BJ (cell line): ENCODE data around the gene NAALADL2. TPM values are rescaled to one million over a fixed set of nuclear protein-coding genes. Genes with fewer than 3 reads are reported as not detected.
A peak's percentile ranks its signal among the peaks of the same experiment; 100 is the strongest.

Experiments used
- CTCF ChIA-PET: fragments of 350-600 bp; formaldehyde crosslinking; extraction: SDS; loops from one replicate; lab custom pipeline; 2021; ENCODE audit warnings: antibody characterized with exemption, inconsistent platforms; lab: Yijun Ruan, JAX
- POLR2A ChIA-PET: fragments of 300-600 bp; sonication (Branson Sonifier 250); formaldehyde crosslinking; extraction: SDS; loops from one replicate; lab custom pipeline; 2021; ENCODE audit warnings: antibody characterized with exemption; lab: Charles Lee
- DNase-seq: peaks from one replicate; pipeline ENCODE4 v3.0.0-alpha.2; 2011; ENCODE audit warnings: low read depth
- H3K27me3 ChIP-seq: 2 replicates; pipeline ENCODE4 v1.6.0; 2011; ENCODE audit warnings: low read length; ENCODE audit not compliant: control insufficient read depth, insufficient read depth
- H3K36me3 ChIP-seq: 2 replicates; pipeline ENCODE4 v1.5.1; 2011; ENCODE audit warnings: low read length; ENCODE audit not compliant: control insufficient read depth, insufficient read depth
- H3K4me3 ChIP-seq: 2 replicates; pipeline ENCODE4 v1.5.1; 2011; ENCODE audit warnings: low read depth, mild to moderate bottlenecking, control low read depth, low read length
- polyA plus RNA-seq: library from polyadenylated mRNA; depleted of rRNA; stranded (reverse); fragments of >200 nt; gene quantifications from 2 replicates; pipeline ENCODE4 v1.2.3, GENCODE V29; 2011
- TF ChIP-seq, protein P1 (sequence below): IDR thresholded peaks from 2 replicates; pipeline ENCODE4 v1.5.1; 2011; ENCODE audit warnings: low read depth, mild to moderate bottlenecking, control low read depth, inconsistent platforms, low read length, moderate library complexity; ENCODE audit not compliant: insufficient read depth

The NAALADL2 gene
- polyA plus RNA-seq, 1 experiment, result 3.6 TPM

DNA sequence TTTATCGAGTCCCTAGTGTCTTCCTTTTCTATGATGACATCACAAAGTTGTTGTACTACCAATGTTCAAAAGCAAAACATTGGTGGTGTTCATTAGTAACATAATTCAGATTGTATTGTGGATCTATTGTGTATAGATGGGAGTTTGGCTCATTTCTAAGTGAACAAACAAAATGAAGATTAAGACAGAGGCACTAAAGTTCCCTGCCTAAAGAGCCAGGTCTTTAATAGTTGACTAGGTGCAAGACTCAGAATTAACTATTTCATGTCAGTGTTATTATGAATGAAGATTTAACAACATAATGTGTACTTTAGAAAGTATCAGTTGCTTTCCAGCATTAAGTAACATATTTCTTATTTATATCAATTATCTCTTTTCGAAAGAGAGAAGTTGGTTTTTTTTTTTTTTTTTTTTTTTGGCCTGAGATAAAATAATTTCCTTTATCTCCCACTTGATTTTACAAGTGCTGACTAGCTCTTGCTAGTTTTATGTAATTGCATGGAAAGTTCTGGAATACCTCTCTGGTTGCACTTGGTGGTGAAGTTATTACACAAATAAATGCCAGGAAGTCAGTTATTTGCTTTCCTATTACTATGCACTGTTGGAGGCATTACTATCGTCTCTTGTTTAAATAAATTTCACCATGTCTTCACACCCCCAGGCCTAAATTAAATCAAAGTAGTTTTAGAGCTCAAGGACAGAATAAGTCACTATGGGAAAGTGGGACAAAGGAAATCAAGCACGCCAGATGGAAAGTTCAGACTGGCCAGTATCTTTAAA, 48.7 kb downstream of the NAALADL2 start:
- TF ChIP-seq, protein P1, sequence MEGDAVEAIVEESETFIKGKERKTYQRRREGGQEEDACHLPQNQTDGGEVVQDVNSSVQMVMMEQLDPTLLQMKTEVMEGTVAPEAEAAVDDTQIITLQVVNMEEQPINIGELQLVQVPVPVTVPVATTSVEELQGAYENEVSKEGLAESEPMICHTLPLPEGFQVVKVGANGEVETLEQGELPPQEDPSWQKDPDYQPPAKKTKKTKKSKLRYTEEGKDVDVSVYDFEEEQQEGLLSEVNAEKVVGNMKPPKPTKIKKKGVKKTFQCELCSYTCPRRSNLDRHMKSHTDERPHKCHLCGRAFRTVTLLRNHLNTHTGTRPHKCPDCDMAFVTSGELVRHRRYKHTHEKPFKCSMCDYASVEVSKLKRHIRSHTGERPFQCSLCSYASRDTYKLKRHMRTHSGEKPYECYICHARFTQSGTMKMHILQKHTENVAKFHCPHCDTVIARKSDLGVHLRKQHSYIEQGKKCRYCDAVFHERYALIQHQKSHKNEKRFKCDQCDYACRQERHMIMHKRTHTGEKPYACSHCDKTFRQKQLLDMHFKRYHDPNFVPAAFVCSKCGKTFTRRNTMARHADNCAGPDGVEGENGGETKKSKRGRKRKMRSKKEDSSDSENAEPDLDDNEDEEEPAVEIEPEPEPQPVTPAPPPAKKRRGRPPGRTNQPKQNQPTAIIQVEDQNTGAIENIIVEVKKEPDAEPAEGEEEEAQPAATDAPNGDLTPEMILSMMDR, result no peak

DNA sequence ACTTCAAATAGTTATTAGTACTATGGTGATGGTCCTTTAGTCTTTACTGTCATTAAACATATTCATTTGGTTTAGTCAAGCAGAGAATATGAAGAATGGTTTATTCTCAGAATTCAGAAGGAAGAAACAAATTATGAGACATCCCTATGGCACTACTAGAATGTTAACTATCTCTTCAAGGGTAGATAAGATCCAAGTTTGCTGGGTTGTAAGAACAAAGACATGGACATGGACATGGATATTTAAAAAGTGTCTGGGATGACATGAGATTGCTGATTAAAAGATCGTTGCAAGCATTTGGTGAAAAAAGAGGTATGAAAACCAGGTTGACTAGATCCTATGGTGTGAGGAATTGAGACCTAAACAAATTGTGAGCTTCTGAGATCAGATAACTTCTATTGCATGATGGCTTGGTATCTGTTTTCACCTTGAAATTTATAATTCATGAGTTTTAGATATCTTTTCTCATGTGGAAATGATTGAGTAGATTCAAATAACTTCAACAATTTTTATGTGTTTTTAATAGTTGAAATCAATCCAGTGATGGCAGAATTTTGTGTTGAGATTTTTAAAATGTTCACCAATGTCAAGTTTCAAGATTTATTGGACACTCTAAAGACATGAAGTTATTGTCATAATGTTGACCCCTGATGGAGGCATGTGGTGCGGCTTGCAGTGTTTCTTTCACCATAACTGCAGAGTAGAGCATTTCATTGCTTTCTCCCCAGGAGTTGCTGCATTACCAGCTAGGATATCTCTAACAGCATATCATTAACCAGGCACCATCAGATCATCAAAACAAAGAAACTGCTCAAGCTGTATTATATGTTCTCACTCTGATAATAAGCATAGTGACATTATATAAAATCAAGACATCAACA, 72.6 kb downstream of the NAALADL2 start:
- Histone ChIP-seq H3K4me3 (no peak overlapping the region), H3K36me3 (no peaks in the 10 kb centered on the region), H3K27me3 (no peaks in the 10 kb centered on the region)
- ChIA-PET POLR2A (no interaction called here), CTCF (interaction anchor here (1.4 kb wide), 1 partner anchor 9 kb away, joined by 4 read pairs; no protein-coding TSS in a partner anchor)
- DNase-seq, result no peak
- TF ChIP-seq, protein P1, result no peak

More for the DNA sequence above, 48.7 kb downstream of the NAALADL2 start:
- Histone ChIP-seq H3K27me3 (no peaks in the 10 kb centered on the region), H3K36me3 (no peaks in the 10 kb centered on the region), H3K4me3 (no peak overlapping the region)
- no peak for DNase-seq
- ChIA-PET POLR2A (no interaction called here), CTCF (no interaction called here)

DNA sequence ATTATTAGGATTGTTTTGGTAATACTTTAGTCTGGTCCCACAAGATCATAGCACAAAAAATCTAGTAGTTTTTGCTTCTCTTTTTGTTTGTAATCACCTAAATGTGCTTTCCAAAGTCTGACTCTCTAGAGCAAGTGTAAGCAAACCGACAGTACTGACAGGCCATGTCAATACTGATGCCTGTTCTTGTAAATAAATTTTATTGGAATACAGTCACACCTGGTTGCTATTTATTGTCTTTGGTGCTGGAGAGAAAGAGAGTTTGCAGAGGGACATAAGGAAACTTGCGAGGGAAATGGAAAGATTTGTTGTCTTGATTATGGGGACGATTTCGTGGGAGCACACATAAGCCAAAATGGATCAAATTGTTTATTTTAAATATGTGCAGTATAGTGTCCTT, 77.5 kb downstream of the NAALADL2 start:
- POLR2A ChIA-PET, result no interaction called here
- H3K27me3 ChIP-seq, result no peaks in the 10 kb centered on the region
- TF ChIP-seq, protein P1, result no peak
- no peak for DNase-seq
- H3K36me3 ChIP-seq, result no peaks in the 10 kb centered on the region
- CTCF ChIA-PET, result no interaction called here
- no peak overlapping the region for H3K4me3 ChIP-seq

DNA sequence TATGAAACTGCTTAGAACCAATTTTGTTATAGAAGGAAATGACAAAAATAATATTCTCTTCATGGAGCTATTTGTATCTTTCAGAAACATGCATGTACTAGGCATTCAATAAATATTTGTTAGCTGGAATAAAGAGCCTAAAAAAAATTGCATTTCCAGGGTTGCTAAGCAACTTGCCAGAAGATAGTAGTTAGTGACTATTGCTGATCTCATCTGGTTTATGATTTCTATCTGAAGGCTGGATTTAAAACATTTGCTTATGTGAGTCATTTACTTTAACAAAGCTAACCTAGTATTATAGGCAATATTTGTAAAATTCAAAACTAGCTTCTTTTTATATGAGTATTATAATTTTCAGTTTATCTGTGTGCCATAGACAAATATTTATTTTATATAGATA, 78.3 kb downstream of the NAALADL2 start:
- TF ChIP-seq, protein P1, result no peak
- Histone ChIP-seq H3K4me3 (no peak overlapping the region), H3K36me3 (no peaks in the 10 kb centered on the region), H3K27me3 (no peaks in the 10 kb centered on the region)
- peak; percentile 70 for DNase-seq
- ChIA-PET POLR2A (no interaction called here), CTCF (no interaction called here)

DNA sequence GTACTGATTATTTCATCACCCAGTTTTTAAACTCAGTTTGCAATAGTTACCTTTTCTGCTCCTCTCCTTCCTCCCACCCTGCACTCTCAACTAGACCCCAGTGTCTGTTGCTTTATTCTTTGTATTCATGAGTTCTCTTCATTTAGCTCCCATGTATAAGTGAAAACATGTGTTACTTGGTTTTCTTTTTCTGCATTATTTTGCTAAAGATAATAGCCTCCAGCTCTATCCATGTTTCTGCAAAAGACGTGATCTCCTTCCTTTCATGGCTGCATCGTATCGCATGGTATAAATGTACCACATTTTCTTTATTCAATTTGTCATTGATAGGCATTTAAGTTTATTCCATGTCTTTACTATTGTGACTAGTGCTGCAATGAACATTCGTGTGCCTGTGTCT, 79.0 kb downstream of the NAALADL2 start:
- CTCF ChIA-PET, result no interaction called here
- TF ChIP-seq, protein P1, result no peak
- POLR2A ChIA-PET, result no interaction called here
- no peaks in the 10 kb centered on the region for H3K27me3 ChIP-seq
- H3K4me3 ChIP-seq, result no peak overlapping the region
- no peaks in the 10 kb centered on the region for H3K36me3 ChIP-seq
- no peak for DNase-seq
